ENCODE measurements around the gene ICAM3.
A peak's percentile ranks its signal among the peaks of the same experiment; 100 is the strongest.
"Not testable (repeated sequence)": the region's sequence is repeated elsewhere in the genome, so short reads cannot be mapped to it uniquely, and the experiment has no call there.

The ICAM3 gene
- 126 to 190 (median 176) reads per million in 3 donors for total RNA-seq

DNA sequence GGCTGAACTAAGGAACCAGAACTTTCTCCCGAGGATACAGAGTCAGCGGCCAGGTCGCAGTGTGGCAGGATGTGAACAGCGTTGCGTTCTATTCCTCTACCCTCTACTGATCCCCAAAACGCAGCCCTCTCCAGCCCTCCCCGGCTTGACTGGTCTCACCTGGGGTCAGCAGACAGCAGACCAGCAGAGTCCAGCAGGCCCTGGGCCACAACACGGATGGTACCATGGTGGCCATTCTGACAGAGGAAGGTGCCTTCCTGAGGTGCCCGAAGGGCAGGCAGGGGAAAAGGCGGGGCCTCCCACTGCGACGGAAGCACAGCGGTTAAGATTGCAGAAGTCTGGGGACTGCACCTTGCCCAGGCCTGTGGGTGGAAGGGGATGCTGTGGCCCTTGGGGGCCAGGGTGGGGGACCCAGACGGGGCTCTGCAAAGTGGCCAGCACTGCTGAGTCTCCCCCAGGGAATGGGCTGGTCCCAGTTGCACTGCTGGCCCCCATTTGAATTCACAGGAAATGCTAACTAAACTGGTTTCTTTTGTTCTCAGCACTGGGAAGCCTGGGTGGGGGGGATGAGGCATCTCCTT is at the start of gene ICAM3:
TSS of gene ICAM3 (minus strand) at position 245 of the 581 bp plus-strand sequence. CDS start at position 235, 10 bp downstream.
- Histone ChIP-seq H3K4me1 (ENCODE audit: control insufficient read depth, insufficient read depth, low read length, poor library complexity, severe bottlenecking) (peaks cover 22% of the 10 kb centered on the region), H3K4me3 (ENCODE audit: insufficient read depth, low read depth, low read length, poor library complexity, severe bottlenecking) (peak within 1 kb of the TSS; percentile 85), H3K27ac (ENCODE audit: insufficient read depth, low read length, poor library complexity, severe bottlenecking) (peak within 1 kb of the TSS; percentile 71), H3K36me3 (ENCODE audit: control insufficient read depth, insufficient read depth, low read length) (peaks cover 19% of the 10 kb centered on the region), H3K9me3 (ENCODE audit: control insufficient read depth, low read length) (no peaks in the 10 kb centered on the region), H3K27me3 (replicated peaks; ENCODE audit: control insufficient read depth, insufficient read depth, low read length, poor library complexity, severe bottlenecking) (no peaks in the 10 kb centered on the region)
- DNase-seq: peak in 2 of 3 donors; percentile 24 to 35

- no peaks in the 10 kb centered on the region for H3K27me3 ChIP-seq (replicated peaks; ENCODE audit: control insufficient read depth, insufficient read depth, low read length, poor library complexity, severe bottlenecking)
- H3K9me3 ChIP-seq (ENCODE audit: control insufficient read depth, low read length): no peaks in the 10 kb centered on the region
- no peaks in the 10 kb centered on the region for H3K4me1 ChIP-seq (ENCODE audit: control insufficient read depth, insufficient read depth, low read length, poor library complexity, severe bottlenecking)
- H3K27ac ChIP-seq (ENCODE audit: insufficient read depth, low read length, poor library complexity, severe bottlenecking): no peak overlapping the region
- DNase-seq: peak; percentile 62 to 78 (median 65)
- H3K36me3 ChIP-seq (ENCODE audit: control insufficient read depth, insufficient read depth, low read length): peaks cover 30% of the 10 kb centered on the region
- no peak overlapping the region for H3K4me3 ChIP-seq (ENCODE audit: insufficient read depth, low read depth, low read length, poor library complexity, severe bottlenecking)
Observed at GRCh38 chr19:10388957-10389356, 49.5 kb upstream of the ICAM3 start.

GRCh38 chr19:10384580-10384979 is 45.2 kb upstream of the ICAM3 start:
- DNase-seq: no peak
- Histone ChIP-seq H3K27ac (ENCODE audit: insufficient read depth, low read length, poor library complexity, severe bottlenecking) (no peak overlapping the region), H3K27me3 (replicated peaks; ENCODE audit: control insufficient read depth, insufficient read depth, low read length, poor library complexity, severe bottlenecking) (no peaks in the 10 kb centered on the region), H3K9me3 (ENCODE audit: control insufficient read depth, low read length) (no peaks in the 10 kb centered on the region), H3K4me3 (ENCODE audit: insufficient read depth, low read depth, low read length, poor library complexity, severe bottlenecking) (no peak overlapping the region), H3K4me1 (ENCODE audit: control insufficient read depth, insufficient read depth, low read length, poor library complexity, severe bottlenecking) (peaks cover 5% of the 10 kb centered on the region), H3K36me3 (ENCODE audit: control insufficient read depth, insufficient read depth, low read length) (no peaks in the 10 kb centered on the region)

DNA sequence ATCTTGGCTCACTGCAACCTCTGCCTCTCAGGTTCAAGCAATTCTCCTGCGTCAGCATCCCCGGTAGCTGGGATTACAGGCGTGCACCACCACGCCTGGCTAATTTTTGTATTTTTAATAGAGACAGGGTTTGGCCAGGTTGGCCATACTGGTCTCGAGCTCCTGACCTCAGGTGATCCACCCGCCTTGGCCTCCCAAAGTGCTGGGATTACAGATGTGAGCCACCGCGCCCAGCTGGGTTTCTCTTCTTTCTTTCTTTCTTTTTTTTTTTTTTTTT is 43.7 kb upstream of the ICAM3 start:
- H3K27me3 ChIP-seq (replicated peaks; ENCODE audit: control insufficient read depth, insufficient read depth, low read length, poor library complexity, severe bottlenecking); H3K36me3 ChIP-seq (ENCODE audit: control insufficient read depth, insufficient read depth, low read length); H3K27ac ChIP-seq (ENCODE audit: insufficient read depth, low read length, poor library complexity, severe bottlenecking); H3K4me3 ChIP-seq (ENCODE audit: insufficient read depth, low read depth, low read length, poor library complexity, severe bottlenecking); DNase-seq; H3K9me3 ChIP-seq (ENCODE audit: control insufficient read depth, low read length): not testable (repeated sequence)
- peaks cover 12% of the 10 kb centered on the region for H3K4me1 ChIP-seq (ENCODE audit: control insufficient read depth, insufficient read depth, low read length, poor library complexity, severe bottlenecking)

DNA sequence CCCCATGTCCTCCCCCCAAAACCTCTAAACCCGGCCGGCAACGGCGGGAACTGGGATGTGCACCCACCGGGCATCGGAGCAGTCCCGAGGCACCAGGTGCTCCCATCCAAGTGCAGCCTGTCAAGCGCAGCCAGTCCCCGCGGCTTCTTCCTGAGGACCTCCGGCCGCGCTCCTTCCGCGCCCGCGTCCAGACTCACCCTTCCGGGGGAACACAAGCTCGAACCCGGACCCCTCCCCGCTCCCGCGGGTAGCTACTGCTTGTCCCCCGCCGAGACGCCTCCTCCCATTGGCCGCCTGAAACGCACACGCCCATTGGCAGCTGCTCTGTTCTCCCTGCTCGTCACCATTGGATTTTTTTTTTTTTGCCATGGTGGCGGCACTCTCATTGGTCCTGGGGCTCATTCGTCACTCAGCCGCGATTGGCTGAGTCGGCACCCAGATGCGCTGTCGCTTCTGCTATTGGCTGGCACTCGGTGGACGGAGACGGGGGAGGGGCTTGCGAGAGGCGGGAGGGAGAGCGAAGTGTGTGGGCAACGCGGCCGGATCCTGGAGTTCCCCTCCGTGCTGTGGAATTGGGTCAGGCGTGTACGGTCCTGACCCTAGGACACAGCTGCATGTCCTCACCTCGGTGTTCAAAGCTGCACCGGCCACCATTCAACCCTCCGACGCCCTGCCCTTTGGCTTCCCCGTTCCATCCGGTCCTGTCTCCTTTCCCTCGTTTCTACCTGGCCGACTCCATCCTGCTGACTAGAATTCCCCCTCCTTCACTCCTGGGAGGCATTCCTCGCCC is 41.1 kb upstream of the ICAM3 start, which contains the start of gene TYK2:
TSS of gene TYK2 (minus strand) at position 260 of the 790 bp plus-strand sequence. CDS start 2,166 bp downstream, outside the sequence.
- Histone ChIP-seq H3K4me1 (ENCODE audit: control insufficient read depth, insufficient read depth, low read length, poor library complexity, severe bottlenecking) (peaks cover 12% of the 10 kb centered on the region), H3K36me3 (ENCODE audit: control insufficient read depth, insufficient read depth, low read length) (peaks cover 4% of the 10 kb centered on the region), H3K9me3 (ENCODE audit: control insufficient read depth, low read length) (no peaks in the 10 kb centered on the region), H3K27ac (ENCODE audit: insufficient read depth, low read length, poor library complexity, severe bottlenecking) (peak within 1 kb of the TSS; percentile 79), H3K4me3 (ENCODE audit: insufficient read depth, low read depth, low read length, poor library complexity, severe bottlenecking) (peak within 1 kb of the TSS; percentile 90), H3K27me3 (replicated peaks; ENCODE audit: control insufficient read depth, insufficient read depth, low read length, poor library complexity, severe bottlenecking) (no peaks in the 10 kb centered on the region)
- peak; percentile 94 to 96 (median 94) for DNase-seq

GRCh38 chr19:10379880-10380312 is 40.5 kb upstream of the ICAM3 start:
- Histone ChIP-seq H3K9me3 (ENCODE audit: control insufficient read depth, low read length) (no peaks in the 10 kb centered on the region), H3K36me3 (ENCODE audit: control insufficient read depth, insufficient read depth, low read length) (peaks cover 7% of the 10 kb centered on the region), H3K4me3 (ENCODE audit: insufficient read depth, low read depth, low read length, poor library complexity, severe bottlenecking) (peak overlapping the region; percentile 90), H3K27me3 (replicated peaks; ENCODE audit: control insufficient read depth, insufficient read depth, low read length, poor library complexity, severe bottlenecking) (no peaks in the 10 kb centered on the region), H3K4me1 (ENCODE audit: control insufficient read depth, insufficient read depth, low read length, poor library complexity, severe bottlenecking) (peaks cover 12% of the 10 kb centered on the region), H3K27ac (ENCODE audit: insufficient read depth, low read length, poor library complexity, severe bottlenecking) (peak overlapping the region; percentile 79)
- no peak for DNase-seq

DNA sequence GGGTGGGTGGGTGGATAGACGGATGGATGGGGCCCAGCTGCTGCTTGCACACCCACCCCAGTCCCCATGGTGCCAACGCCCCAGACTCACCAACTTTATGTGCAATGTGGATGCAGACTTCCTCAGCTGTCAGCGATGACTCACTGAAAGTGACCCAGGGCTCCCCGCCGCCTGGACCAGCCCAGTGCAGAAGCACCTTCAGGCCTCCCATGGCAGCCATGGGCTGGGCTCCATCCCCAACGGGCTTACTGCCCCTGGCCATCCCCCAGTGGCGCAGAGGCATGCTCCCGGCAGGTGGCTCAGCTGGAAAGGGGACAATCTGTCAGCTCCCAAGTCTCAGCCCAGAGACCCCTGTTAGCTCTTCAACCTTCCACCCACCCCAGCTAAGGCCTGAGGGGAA is 38.7 kb upstream of the ICAM3 start:
- Histone ChIP-seq H3K4me3 (ENCODE audit: insufficient read depth, low read depth, low read length, poor library complexity, severe bottlenecking) (no peak overlapping the region), H3K27me3 (replicated peaks; ENCODE audit: control insufficient read depth, insufficient read depth, low read length, poor library complexity, severe bottlenecking) (no peaks in the 10 kb centered on the region), H3K9me3 (ENCODE audit: control insufficient read depth, low read length) (no peaks in the 10 kb centered on the region), H3K4me1 (ENCODE audit: control insufficient read depth, insufficient read depth, low read length, poor library complexity, severe bottlenecking) (peaks cover 12% of the 10 kb centered on the region), H3K36me3 (ENCODE audit: control insufficient read depth, insufficient read depth, low read length) (peaks cover 12% of the 10 kb centered on the region), H3K27ac (ENCODE audit: insufficient read depth, low read length, poor library complexity, severe bottlenecking) (no peak overlapping the region)
- DNase-seq: no peak

- not testable (repeated sequence) for H3K4me3 ChIP-seq (ENCODE audit: insufficient read depth, low read depth, low read length, poor library complexity, severe bottlenecking); DNase-seq; H3K9me3 ChIP-seq (ENCODE audit: control insufficient read depth, low read length); H3K27ac ChIP-seq (ENCODE audit: insufficient read depth, low read length, poor library complexity, severe bottlenecking); H3K27me3 ChIP-seq (replicated peaks; ENCODE audit: control insufficient read depth, insufficient read depth, low read length, poor library complexity, severe bottlenecking)
- Histone ChIP-seq H3K4me1 (ENCODE audit: control insufficient read depth, insufficient read depth, low read length, poor library complexity, severe bottlenecking) (peaks cover 12% of the 10 kb centered on the region), H3K36me3 (ENCODE audit: control insufficient read depth, insufficient read depth, low read length) (peaks cover 12% of the 10 kb centered on the region)
Observed at GRCh38 chr19:10377140-10377640, 37.8 kb upstream of the ICAM3 start.

- Histone ChIP-seq H3K4me1 (ENCODE audit: control insufficient read depth, insufficient read depth, low read length, poor library complexity, severe bottlenecking) (peaks cover 10% of the 10 kb centered on the region), H3K4me3 (ENCODE audit: insufficient read depth, low read depth, low read length, poor library complexity, severe bottlenecking) (no peak overlapping the region), H3K36me3 (ENCODE audit: control insufficient read depth, insufficient read depth, low read length) (peaks cover 12% of the 10 kb centered on the region)
Observed at GRCh38 chr19:10374931-10375330, 35.5 kb upstream of the ICAM3 start.

DNA sequence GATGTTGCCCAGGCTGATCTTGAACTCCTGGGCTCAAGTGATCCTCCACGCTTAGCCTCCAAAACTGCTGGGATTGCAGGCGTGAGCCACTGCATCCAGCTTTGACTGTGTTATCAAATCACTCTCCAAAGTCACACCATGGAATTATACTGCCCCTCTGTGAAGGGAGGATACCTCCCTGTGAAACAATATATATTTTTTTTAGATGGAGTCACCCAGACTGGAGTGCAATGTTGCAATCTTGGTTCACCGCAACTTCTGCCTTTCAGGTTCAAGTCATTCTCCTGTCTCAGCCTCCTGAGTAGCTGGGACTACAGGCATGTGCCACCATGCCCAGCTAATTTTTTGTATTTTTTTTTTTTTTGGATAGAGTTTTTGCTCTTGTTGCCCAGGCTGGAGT is 33.3 kb upstream of the ICAM3 start:
- DNase-seq: no peak
- no peaks in the 10 kb centered on the region for H3K27me3 ChIP-seq (replicated peaks; ENCODE audit: control insufficient read depth, insufficient read depth, low read length, poor library complexity, severe bottlenecking)
- H3K4me3 ChIP-seq (ENCODE audit: insufficient read depth, low read depth, low read length, poor library complexity, severe bottlenecking): no peak overlapping the region
- H3K4me1 ChIP-seq (ENCODE audit: control insufficient read depth, insufficient read depth, low read length, poor library complexity, severe bottlenecking): no peaks in the 10 kb centered on the region
- H3K27ac ChIP-seq (ENCODE audit: insufficient read depth, low read length, poor library complexity, severe bottlenecking): no peak overlapping the region
- H3K36me3 ChIP-seq (ENCODE audit: control insufficient read depth, insufficient read depth, low read length): peaks cover 28% of the 10 kb centered on the region
- H3K9me3 ChIP-seq (ENCODE audit: control insufficient read depth, low read length): no peaks in the 10 kb centered on the region

More at GRCh38 chr19:10374931-10375330, 35.5 kb upstream of the ICAM3 start:
- H3K27me3 ChIP-seq (replicated peaks; ENCODE audit: control insufficient read depth, insufficient read depth, low read length, poor library complexity, severe bottlenecking): no peaks in the 10 kb centered on the region
- H3K27ac ChIP-seq (ENCODE audit: insufficient read depth, low read length, poor library complexity, severe bottlenecking): no peak overlapping the region
- no peak for DNase-seq
- H3K9me3 ChIP-seq (ENCODE audit: control insufficient read depth, low read length): no peaks in the 10 kb centered on the region

Measured in effector memory CD4-positive, alpha-beta T cell (primary cell).